Measurements from ENCODE around the gene CDH4.

CDH4 gene

DNA sequence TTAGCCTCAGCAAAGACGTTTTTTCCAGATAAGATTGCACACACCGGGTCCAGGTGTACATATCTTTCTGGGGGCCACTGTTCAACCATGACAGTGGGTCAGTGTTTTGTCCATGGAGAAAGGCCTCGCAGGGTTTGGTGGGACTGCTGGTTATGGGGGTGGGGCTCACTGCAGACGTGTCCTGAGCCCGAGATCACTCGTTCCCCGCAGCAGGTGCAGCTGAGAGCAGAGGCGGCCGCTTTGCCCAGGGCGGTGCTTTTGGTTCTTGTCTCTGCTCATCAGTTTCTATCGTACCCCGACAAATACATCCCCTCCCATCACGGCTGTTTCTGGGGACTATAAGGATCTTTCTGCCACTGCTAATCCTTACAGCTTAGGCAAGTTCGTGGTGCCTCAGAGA, 166.9 kb downstream of the CDH4 start:
- peak overlapping the region; percentile 35 for H3K18ac ChIP-seq (ENCODE audit: low read length)
- no CpG with 5 or more reads among the region's 14 CpGs for WGBS, 2 donors (ENCODE audit: extremely low coverage in 2 of 2, insufficient read length in 2 of 2, insufficient replicate concordance in 1 of 2)
- no peak for DNase-seq (ENCODE audit: low spot score)

DNA sequence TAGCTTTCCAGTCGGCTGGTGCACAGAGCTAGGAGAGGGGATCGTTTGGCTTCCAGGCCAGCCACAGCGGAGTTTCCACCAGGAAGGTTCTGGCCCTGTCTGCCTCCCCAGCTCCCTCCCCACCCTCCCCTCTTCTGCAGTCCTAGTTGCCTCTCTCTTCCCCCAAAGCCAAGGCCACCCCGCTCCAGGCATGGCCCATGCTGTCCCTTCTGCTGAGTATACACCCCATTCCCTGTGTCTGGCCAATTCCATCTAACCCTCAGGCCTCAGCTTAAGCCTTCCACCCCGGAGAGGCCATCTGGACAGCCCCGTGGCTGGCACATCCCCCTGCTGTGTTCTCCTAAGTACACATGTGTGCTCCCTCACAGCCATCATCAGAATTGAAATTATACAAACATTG, 167.4 kb downstream of the CDH4 start:
- H3K4me3 ChIP-seq (ENCODE audit: low read length in 2 of 2), result no peak overlapping the region
- H3K9ac ChIP-seq (ENCODE audit: low read depth, low read length, poor library complexity), result no peak overlapping the region
- no peak for DNase-seq (ENCODE audit: low spot score)
- H3K27me3 ChIP-seq (ENCODE audit: control insufficient read depth in 3 of 3, insufficient read depth in 3 of 3, low read depth in 1 of 3, low read length in 3 of 3), result peaks cover 0 to 4% (median 0%) of the 10 kb centered on the region in 3 experiments
- H2BK120ac ChIP-seq (ENCODE audit: low read depth, low read length), result no peak overlapping the region
- H3K18ac ChIP-seq (ENCODE audit: low read length), result peak overlapping the region; percentile 6
- WGBS, 2 donors (ENCODE audit: extremely low coverage in 2 of 2, insufficient read length in 2 of 2, insufficient replicate concordance in 1 of 2), result no CpG with 5 or more reads among the region's 6 CpGs
- no peaks in the 10 kb centered on the region for H3K79me1 ChIP-seq (ENCODE audit: low read depth, low read length)
- peaks cover 4 to 13% of the 10 kb centered on the region in 2 donors for H3K4me1 ChIP-seq (ENCODE audit: control insufficient read depth in 2 of 2, insufficient read depth in 1 of 2, low read depth in 1 of 2, low read length in 2 of 2)
- H3K4me2 ChIP-seq (ENCODE audit: insufficient read depth, low read length, poor library complexity, severe bottlenecking), result no peak overlapping the region
- H3K14ac ChIP-seq (ENCODE audit: low read length), result no peak overlapping the region
- peaks cover 4 to 9% of the 10 kb centered on the region in 2 donors for H3K9me3 ChIP-seq (replicated peaks in 1 of 2; ENCODE audit: control insufficient read depth in 2 of 2, insufficient read depth in 1 of 2, low read depth in 1 of 2, low read length in 2 of 2)
- H4K91ac ChIP-seq (ENCODE audit: low read depth, low read length, poor library complexity), result no peak overlapping the region
- no peak overlapping the region for H4K8ac ChIP-seq (ENCODE audit: low read depth, low read length)
- peak overlapping the region; percentile 4 for H2AK5ac ChIP-seq (ENCODE audit: low read depth, low read length)
- no peak overlapping the region for H3K23ac ChIP-seq (ENCODE audit: low read depth, low read length, poor library complexity)
- no peak overlapping the region for H3K4ac ChIP-seq (ENCODE audit: low read length)
- no peak overlapping the region for H2BK12ac ChIP-seq (ENCODE audit: low read length)
- peaks cover 0 to 2% of the 10 kb centered on the region in 2 donors for H3K36me3 ChIP-seq (replicated peaks in 1 of 2; ENCODE audit: control insufficient read depth in 2 of 2, insufficient read depth in 2 of 2, low read length in 2 of 2)
- no peak overlapping the region for H3K27ac ChIP-seq (replicated peaks; ENCODE audit: low read length)
- no peak overlapping the region for H2BK15ac ChIP-seq (ENCODE audit: low read length)
- H2BK5ac ChIP-seq (ENCODE audit: low read length), result no peak overlapping the region
- H2AFZ ChIP-seq (ENCODE audit: low read length), result no peak overlapping the region

More for the DNA sequence above, 166.9 kb downstream of the CDH4 start:
- H2BK12ac ChIP-seq (ENCODE audit: low read length), result no peak overlapping the region
- H3K4me1 ChIP-seq (ENCODE audit: control insufficient read depth in 2 of 2, insufficient read depth in 1 of 2, low read depth in 1 of 2, low read length in 2 of 2), result peaks cover 6 to 12% of the 10 kb centered on the region in 2 donors
- H3K4me3 ChIP-seq (ENCODE audit: low read length in 2 of 2), result no peak overlapping the region
- H2AFZ ChIP-seq (ENCODE audit: low read length), result no peak overlapping the region
- no peak overlapping the region for H2BK5ac ChIP-seq (ENCODE audit: low read length)
- H3K14ac ChIP-seq (ENCODE audit: low read length), result peak overlapping the region; percentile 27
- no peak overlapping the region for H2AK5ac ChIP-seq (ENCODE audit: low read depth, low read length)
- peaks cover 0 to 3% (median 0%) of the 10 kb centered on the region in 3 experiments for H3K27me3 ChIP-seq (ENCODE audit: control insufficient read depth in 3 of 3, insufficient read depth in 3 of 3, low read depth in 1 of 3, low read length in 3 of 3)
- no peak overlapping the region for H3K4me2 ChIP-seq (ENCODE audit: insufficient read depth, low read length, poor library complexity, severe bottlenecking)
- no peak overlapping the region for H3K9ac ChIP-seq (ENCODE audit: low read depth, low read length, poor library complexity)
- H3K9me3 ChIP-seq (replicated peaks in 1 of 2; ENCODE audit: control insufficient read depth in 2 of 2, insufficient read depth in 1 of 2, low read depth in 1 of 2, low read length in 2 of 2), result peaks cover 6 to 9% of the 10 kb centered on the region in 2 donors
- H3K27ac ChIP-seq (replicated peaks; ENCODE audit: low read length), result no peak overlapping the region
- no peaks in the 10 kb centered on the region for H3K79me1 ChIP-seq (ENCODE audit: low read depth, low read length)
- no peak overlapping the region for H3K4ac ChIP-seq (ENCODE audit: low read length)
- H2BK15ac ChIP-seq (ENCODE audit: low read length), result no peak overlapping the region
- H2BK120ac ChIP-seq (ENCODE audit: low read depth, low read length), result no peak overlapping the region
- H4K91ac ChIP-seq (ENCODE audit: low read depth, low read length, poor library complexity), result no peak overlapping the region
- H3K23ac ChIP-seq (ENCODE audit: low read depth, low read length, poor library complexity), result no peak overlapping the region
- peaks cover 0 to 1% of the 10 kb centered on the region in 2 donors for H3K36me3 ChIP-seq (replicated peaks in 1 of 2; ENCODE audit: control insufficient read depth in 2 of 2, insufficient read depth in 2 of 2, low read length in 2 of 2)
- no peak overlapping the region for H4K8ac ChIP-seq (ENCODE audit: low read depth, low read length)

DNA sequence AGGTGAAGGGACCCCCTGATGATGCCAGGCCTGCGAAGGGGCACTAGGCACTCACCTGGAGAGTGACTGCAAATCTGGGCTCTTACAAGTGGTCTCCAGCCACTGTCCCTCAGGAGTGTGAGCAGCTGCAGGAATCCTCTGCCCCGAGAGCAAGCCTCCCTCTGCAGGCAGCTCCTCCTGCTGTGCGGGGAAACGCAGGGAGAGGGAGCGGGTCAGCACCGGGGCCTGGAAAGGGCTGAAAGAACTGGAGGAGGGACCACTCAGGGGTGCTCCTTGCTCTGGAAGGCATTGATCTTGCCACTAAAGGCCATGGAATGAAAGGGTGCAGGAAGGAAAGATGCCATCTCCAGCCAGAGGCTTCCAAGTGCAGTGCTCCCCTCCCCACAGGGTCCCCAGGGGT, 168.0 kb downstream of the CDH4 start:
- Histone ChIP-seq H3K36me3 (replicated peaks in 1 of 2; ENCODE audit: control insufficient read depth in 2 of 2, insufficient read depth in 2 of 2, low read length in 2 of 2) (peaks cover 0 to 2% of the 10 kb centered on the region in 2 donors), H3K27me3 (ENCODE audit: control insufficient read depth in 3 of 3, insufficient read depth in 3 of 3, low read depth in 1 of 3, low read length in 3 of 3) (peaks cover 0 to 4% (median 0%) of the 10 kb centered on the region in 3 experiments), H3K9ac (ENCODE audit: low read depth, low read length, poor library complexity) (no peak overlapping the region), H3K4ac (ENCODE audit: low read length) (no peak overlapping the region), H2BK15ac (ENCODE audit: low read length) (no peak overlapping the region), H2AK5ac (ENCODE audit: low read depth, low read length) (peak overlapping the region; percentile 4), H2BK12ac (ENCODE audit: low read length) (no peak overlapping the region), H3K4me3 (ENCODE audit: low read length in 2 of 2) (no peak overlapping the region), H3K14ac (ENCODE audit: low read length) (no peak overlapping the region), H2BK120ac (ENCODE audit: low read depth, low read length) (no peak overlapping the region), H3K23ac (ENCODE audit: low read depth, low read length, poor library complexity) (no peak overlapping the region), H3K18ac (ENCODE audit: low read length) (peak overlapping the region; percentile 6), H4K8ac (ENCODE audit: low read depth, low read length) (no peak overlapping the region), H2AFZ (ENCODE audit: low read length) (no peak overlapping the region), H4K91ac (ENCODE audit: low read depth, low read length, poor library complexity) (no peak overlapping the region), H3K79me1 (ENCODE audit: low read depth, low read length) (no peaks in the 10 kb centered on the region), H3K4me2 (ENCODE audit: insufficient read depth, low read length, poor library complexity, severe bottlenecking) (no peak overlapping the region), H2BK5ac (ENCODE audit: low read length) (no peak overlapping the region), H3K9me3 (replicated peaks in 1 of 2; ENCODE audit: control insufficient read depth in 2 of 2, insufficient read depth in 1 of 2, low read depth in 1 of 2, low read length in 2 of 2) (peaks cover 4 to 9% of the 10 kb centered on the region in 2 donors), H3K4me1 (ENCODE audit: control insufficient read depth in 2 of 2, insufficient read depth in 1 of 2, low read depth in 1 of 2, low read length in 2 of 2) (peaks cover 0 to 11% of the 10 kb centered on the region in 2 donors), H3K27ac (replicated peaks; ENCODE audit: low read length) (no peak overlapping the region)
- no CpG with 5 or more reads among the region's 6 CpGs for WGBS, 2 donors (ENCODE audit: extremely low coverage in 2 of 2, insufficient read length in 2 of 2, insufficient replicate concordance in 1 of 2)
- no peak for DNase-seq (ENCODE audit: low spot score)

DNA sequence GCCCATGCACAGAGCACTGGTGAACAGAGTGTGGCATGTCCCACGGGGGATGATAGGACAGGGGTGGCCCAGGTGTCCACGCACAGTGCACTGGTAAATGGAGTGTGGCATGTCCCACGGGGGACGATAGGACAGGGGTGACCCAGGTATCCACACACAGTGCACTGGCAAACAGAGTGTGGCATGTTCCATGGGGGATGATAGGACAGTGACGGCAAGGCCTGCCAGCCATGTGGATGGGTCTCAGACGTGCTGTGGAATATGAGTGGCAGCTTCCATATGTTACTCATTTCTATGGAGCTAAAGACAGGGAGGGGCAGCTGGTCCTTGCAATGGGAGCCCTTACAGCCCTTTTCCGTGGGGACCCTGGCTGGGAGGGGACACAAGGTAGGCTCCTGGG, 168.7 kb downstream of the CDH4 start:
- peaks cover 0 to 2% of the 10 kb centered on the region in 2 donors for H3K36me3 ChIP-seq (replicated peaks in 1 of 2; ENCODE audit: control insufficient read depth in 2 of 2, insufficient read depth in 2 of 2, low read length in 2 of 2)

More for the DNA sequence above, 168.7 kb downstream of the CDH4 start:
- H2BK5ac ChIP-seq (ENCODE audit: low read length), result no peak overlapping the region
- H3K9me3 ChIP-seq (replicated peaks in 1 of 2; ENCODE audit: control insufficient read depth in 2 of 2, insufficient read depth in 1 of 2, low read depth in 1 of 2, low read length in 2 of 2), result peaks cover 4 to 9% of the 10 kb centered on the region in 2 donors
- no peak overlapping the region for H3K4ac ChIP-seq (ENCODE audit: low read length)
- no peak overlapping the region for H3K14ac ChIP-seq (ENCODE audit: low read length)
- H3K9ac ChIP-seq (ENCODE audit: low read depth, low read length, poor library complexity), result no peak overlapping the region
- no peak overlapping the region for H4K91ac ChIP-seq (ENCODE audit: low read depth, low read length, poor library complexity)
- H2BK12ac ChIP-seq (ENCODE audit: low read length), result no peak overlapping the region
- H3K4me2 ChIP-seq (ENCODE audit: insufficient read depth, low read length, poor library complexity, severe bottlenecking), result no peak overlapping the region
- no CpG with 5 or more reads among the region's 7 CpGs for WGBS, 2 donors (ENCODE audit: extremely low coverage in 2 of 2, insufficient read length in 2 of 2, insufficient replicate concordance in 1 of 2)
- H3K79me1 ChIP-seq (ENCODE audit: low read depth, low read length), result no peaks in the 10 kb centered on the region
- H3K4me1 ChIP-seq (ENCODE audit: control insufficient read depth in 2 of 2, insufficient read depth in 1 of 2, low read depth in 1 of 2, low read length in 2 of 2), result peaks cover 0 to 11% of the 10 kb centered on the region in 2 donors
- H2BK120ac ChIP-seq (ENCODE audit: low read depth, low read length), result no peak overlapping the region
- H3K23ac ChIP-seq (ENCODE audit: low read depth, low read length, poor library complexity), result no peak overlapping the region
- peaks cover 0 to 4% (median 0%) of the 10 kb centered on the region in 3 experiments for H3K27me3 ChIP-seq (ENCODE audit: control insufficient read depth in 3 of 3, insufficient read depth in 3 of 3, low read depth in 1 of 3, low read length in 3 of 3)
- no peak overlapping the region for H2BK15ac ChIP-seq (ENCODE audit: low read length)
- H4K8ac ChIP-seq (ENCODE audit: low read depth, low read length), result no peak overlapping the region
- no peak overlapping the region for H2AK5ac ChIP-seq (ENCODE audit: low read depth, low read length)
- peak overlapping the region; percentile 22 for H3K18ac ChIP-seq (ENCODE audit: low read length)
- H3K27ac ChIP-seq (replicated peaks; ENCODE audit: low read length), result no peak overlapping the region
- no peak overlapping the region for H3K4me3 ChIP-seq (ENCODE audit: low read length in 2 of 2)
- H2AFZ ChIP-seq (ENCODE audit: low read length), result no peak overlapping the region
- no peak for DNase-seq (ENCODE audit: low spot score)
